CD4-positive, alpha-beta T cell treated with Interleukin-17A for 4 hours (primary cell): ENCODE data around the gene RTL1.

Source experiments
- DNase-seq: peaks from one replicate; pipeline ENCODE4 v3.0.0-alpha.2; 2020; ENCODE audit warnings: mixed read lengths

RTL1 gene

DNA sequence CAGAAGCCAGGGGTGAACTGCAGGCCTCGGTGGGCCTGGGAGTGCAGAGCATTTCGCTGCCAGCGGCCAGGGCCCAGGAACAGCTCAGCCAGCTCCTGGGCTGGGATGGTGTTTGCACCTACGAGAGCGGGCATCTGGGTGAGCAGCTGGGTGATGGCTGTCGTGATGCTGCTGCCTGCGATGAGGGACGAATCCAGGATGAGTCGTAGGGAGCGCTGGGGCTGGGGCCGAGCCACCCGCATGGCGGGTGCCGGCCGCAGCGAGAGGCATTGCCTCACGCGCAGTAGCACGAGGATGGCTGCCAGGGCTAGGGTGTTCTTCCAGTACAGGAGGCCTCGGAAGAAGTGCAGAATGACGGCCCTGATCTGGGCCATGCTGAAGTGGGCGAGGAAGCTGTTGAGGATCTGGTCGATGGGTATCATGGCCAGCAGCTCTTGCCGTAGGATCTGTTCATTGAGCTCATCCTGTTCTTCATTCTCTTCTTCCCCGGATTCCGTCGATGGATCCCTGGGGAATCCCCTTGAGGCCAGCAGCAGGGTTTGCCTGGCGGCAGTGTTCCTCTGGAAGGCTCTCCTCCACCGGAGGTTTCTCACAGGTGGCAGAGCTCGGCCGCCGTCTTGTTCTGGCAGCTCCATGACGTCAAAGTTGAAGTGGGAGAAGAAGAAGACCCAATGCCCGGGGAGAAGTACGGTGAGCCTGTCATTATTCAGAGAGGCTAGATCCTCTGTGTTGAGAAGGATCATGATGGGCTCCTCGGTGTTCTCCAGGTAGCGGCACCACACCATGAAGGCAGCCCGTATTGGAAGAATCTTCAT is 22.1 kb downstream of the RTL1 start:
- no peak for DNase-seq

DNA sequence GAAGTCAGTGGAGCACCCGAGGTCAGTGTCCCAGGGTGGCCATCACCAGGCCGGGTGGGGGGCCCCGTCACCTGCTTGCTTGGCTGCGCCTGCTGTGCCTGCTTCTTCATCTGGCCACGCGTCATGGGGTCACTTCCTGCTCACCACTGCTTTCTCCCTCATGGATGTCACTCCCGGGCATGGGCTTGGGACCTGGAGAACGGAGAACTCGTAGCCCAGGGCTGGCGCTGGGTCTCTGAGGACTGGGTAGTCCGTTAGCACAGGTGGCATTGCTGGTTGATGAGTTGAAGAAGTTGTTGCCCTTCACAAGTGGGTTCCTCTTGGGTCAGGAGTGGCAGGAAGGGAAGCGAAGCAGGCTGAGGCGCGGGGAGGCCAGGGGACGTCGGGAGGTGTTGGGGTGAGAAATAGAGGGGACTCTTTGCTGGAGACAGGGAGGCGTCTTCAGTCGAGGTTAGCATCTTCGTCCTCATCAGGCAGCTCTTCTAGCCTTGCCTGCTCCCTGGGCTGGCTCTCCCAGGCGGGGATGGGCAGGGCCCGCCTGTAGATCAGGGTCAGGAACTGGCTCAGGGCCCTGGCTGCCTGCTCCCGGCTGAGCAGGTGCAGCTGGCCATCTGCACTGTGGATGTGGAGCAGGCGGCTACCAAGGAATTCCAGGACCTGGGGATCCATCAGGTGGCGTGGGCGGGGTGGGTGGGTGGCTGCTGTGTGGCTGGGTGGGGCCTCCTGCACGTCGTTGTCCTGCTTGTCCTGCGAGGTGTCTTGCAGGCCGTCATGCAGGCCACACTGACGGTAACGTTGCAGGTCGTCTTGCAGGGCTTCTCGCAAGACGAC is 23.0 kb downstream of the RTL1 start:
- DNase-seq = no peak

DNA sequence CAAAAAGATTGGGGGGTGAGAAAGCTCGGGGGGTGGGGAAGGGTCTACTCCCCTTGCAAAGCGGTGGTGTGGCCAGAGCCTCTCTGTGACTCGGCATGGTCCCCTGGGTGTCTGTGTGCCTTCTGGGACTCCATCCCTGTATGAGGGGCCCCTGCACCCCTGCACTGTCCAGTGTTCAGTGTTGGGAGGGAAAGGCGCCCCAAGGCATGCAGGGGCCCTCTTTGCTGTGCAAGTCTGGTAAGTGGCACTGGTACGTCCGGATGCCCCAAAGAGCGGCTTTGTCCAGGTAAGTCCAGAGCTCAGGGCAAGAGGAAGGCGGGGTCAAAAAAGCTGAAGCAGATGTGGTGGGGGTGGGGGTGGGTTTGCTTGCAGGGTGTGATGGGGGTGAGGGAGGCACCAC is 23.7 kb downstream of the RTL1 start:
- no peak for DNase-seq

DNA sequence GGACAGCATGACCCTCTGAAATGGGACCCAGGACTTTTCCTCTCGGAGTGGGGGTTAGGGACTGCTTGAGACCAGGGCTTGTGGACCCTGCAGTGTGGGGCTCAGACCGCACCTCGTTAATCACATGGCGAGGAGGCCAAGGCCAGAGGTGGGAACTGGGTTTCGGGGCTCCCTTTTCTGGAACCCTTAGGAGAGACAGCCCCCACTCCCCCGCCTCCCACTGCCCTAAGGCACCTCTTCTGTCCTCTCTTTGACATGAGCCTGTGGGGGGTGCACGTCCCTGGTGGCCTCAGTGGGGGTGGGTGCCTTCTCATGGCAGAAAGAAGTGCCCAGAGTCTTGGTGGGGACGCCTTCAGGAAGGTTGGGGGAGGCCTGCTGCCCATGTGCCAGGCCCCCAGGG is 24.3 kb downstream of the RTL1 start:
- no peak for DNase-seq

DNA sequence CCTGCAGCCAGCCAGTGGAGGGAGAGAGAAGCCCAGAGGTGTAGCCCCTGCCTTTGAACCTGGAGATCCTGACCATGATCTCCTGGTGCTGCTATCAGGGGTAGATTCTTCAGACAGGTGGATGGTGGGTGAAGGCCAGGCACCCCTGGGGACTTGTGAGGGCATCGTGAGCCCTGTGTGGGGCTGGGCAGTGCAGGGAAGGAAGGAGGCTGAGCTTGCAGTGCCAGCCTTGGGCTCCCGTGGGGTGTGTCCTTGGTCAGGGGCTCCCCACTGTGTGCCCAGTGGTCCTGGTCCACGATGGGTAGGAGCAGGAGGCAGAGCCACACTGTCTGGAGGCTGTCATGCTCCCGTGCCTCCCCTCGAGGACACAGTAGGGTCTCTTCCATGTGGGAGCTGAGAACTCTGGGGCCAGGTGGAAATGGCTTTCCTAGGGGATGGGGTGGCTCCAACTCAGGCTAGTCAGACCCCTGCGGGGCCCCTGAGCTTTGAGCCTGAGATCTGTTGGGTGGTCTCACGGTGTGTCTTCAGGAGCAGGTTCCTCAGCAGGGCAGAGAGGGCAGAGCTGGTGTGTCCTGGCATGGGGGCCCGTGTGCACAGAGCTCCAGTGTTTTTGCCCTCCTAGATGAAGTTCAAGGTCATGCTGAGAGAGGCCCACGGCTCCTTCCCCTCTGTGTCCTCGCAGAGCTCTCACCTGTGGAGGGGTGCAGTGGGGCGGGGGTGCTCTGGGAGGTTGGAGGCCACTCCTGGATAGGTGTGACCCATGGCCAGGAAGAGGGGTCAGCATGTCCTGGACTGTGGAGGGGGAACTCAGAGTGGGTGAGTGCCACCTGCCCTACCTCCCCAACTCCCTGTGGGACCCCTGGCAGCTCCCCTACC is 25.0 kb downstream of the RTL1 start:
- no peak for DNase-seq

DNA sequence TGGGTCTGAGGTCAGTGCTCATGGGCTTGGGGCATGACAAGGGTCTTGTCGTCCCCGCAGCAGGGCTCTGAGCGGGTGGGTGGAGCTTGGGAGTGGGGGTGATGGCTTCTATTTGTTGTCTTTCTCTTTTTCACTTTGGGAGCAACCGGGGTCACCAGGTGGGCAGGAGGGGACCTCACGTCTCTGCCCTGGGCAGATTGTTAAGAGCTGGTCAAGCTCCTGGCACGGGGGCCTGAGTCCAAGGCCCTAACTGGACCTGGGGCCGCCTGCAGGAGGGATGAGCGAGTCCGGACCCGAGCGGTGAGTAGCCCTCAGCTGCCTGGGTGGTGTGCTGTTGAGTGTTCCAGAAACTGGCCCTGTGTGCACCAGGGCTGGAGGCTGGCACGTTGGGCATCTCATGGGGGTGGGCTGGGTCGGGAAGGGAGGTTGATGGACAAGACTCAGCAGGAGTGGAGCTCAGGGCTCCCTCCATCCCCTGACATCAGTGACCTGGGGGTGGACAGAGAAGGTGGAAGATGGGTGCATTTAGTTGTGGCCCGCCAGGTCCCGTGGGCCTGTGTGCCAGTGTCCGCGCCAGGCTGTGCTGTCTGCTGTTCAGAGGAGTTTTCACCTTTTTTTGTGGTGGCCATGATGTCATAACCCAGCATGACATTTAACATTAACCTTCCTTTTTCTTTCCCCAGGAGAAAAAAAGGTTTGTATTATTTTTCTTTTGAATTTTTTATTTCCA is 27.5 kb downstream of the RTL1 start:
- no peak for DNase-seq

DNA sequence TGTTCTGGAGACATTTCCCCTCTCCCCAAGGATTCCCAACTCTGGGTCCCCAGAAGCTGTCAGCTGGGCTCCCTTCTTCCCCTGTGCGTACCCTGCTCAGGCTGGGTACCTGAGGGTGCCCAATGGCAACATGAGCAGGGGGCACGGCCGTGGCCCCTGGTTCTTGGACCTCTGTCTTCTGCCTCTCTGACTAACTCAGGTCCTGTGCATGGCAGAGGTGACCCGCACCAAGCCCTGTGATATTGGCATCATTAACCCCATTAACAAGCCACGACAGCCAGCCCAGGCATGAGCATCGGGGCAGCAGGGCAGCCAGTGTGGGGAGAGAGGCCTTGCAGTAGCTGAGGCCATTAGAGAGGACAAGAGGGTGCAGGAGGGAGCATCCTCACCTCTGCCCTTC is 28.4 kb downstream of the RTL1 start:
- no peak for DNase-seq

DNA sequence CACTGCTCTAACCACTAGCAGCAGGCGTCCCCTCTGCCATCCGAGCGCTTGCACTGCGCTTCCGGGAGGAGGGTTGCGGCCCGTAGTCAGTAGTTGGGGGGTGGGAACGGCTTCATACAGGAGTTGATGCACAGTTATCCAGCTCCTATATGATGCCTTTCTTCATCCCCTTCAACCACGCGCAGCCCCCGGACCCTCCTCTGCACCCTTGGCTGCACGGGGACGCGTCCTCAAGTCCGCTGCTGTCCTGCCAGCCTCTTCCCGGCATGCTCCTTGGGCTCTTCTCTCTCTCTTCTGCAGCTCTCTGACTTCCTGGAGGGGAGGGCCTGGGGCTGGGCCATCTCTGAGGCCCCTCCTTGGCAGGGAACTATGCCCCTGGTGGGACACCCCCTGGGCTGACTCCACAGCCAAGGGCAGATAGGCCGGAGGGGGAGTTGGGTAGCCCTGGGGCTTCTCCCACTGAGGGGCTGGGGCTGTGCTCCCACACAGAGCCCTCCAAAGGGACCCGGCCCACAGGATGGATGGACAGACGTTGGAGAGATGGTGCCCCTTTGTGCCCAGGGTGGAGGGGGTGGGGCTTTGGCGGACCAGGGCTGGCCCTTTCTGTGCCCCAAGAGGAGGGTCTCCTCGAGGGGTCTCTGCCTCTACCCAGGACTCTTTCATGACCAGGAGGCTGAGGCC is 29.0 kb downstream of the RTL1 start:
- no peak for DNase-seq

DNA sequence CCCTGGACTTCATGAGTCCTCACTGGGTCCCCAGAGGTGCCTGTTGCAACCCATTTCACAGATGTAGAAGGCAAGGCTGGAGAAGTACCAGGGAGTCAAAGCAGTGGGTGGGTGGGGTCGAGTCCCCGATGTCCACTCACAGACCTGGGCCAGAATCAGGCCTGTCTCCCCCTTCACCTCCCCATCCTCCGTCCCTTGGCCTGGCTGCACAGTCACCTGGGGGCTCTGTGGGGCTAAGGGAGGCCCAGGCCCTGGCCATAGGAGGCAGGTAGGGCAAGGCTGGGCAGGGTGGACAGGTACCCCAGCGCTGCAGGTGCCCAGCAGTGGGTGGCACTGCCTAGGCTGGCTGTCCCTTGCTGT is 29.5 kb downstream of the RTL1 start:
- DNase-seq = no peak

DNA sequence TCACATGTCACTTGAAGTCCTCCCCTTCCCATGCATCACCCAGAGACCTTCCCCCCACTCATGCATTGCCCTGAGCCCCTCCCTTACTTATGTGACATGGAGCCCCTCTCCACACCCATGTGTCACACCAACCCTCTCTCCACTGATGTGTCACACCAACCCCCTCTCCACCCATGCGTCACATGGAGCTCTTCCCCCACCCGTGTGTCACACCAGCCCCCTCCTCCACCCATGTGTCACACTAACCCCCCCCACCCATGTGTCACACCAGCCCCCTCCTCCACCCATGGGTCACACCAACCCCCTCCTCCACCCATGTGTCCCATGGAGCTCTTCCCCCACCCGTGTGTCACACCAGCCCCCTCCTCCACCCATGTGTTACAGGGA is 30.4 kb downstream of the RTL1 start:
- DNase-seq = no peak

DNA sequence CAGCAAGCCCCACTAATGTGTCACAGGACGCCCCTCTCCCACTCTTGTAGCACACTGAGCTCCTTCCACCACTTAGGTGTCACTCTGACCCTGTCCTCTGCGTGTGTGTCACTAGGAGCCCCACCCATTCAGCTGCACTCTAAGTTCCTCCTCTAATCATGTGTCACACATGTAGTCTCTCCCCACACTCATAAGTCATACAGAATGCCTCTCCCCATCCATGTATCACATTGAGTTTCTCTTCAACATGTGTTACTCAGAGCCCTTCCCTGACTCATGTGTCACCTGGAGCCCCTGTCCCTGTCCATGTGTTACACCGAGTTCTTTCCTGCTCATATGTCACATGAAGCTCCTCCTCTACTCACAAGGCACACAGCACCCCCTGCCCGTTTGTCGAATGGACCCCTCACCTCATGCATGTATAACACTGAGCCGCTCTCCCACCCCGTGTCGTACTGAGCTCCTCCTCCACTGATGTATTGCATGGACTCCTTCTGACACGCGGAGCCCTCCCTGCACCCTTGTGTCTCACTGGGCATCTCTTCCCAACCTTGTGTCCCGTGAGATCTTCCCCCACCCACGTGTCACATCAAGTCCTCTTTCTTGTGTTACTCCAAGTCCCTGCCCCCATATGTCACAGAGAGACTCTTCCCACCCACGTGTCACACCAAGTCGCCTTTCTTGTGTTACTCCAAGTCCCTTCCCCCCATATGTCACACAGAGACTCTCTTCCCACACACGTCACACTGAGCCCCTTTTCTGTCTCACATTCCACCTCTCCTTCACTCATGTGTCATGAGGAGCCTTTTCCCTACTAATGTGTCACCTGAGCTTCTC is 31.0 kb downstream of the RTL1 start:
- DNase-seq = no peak

DNA sequence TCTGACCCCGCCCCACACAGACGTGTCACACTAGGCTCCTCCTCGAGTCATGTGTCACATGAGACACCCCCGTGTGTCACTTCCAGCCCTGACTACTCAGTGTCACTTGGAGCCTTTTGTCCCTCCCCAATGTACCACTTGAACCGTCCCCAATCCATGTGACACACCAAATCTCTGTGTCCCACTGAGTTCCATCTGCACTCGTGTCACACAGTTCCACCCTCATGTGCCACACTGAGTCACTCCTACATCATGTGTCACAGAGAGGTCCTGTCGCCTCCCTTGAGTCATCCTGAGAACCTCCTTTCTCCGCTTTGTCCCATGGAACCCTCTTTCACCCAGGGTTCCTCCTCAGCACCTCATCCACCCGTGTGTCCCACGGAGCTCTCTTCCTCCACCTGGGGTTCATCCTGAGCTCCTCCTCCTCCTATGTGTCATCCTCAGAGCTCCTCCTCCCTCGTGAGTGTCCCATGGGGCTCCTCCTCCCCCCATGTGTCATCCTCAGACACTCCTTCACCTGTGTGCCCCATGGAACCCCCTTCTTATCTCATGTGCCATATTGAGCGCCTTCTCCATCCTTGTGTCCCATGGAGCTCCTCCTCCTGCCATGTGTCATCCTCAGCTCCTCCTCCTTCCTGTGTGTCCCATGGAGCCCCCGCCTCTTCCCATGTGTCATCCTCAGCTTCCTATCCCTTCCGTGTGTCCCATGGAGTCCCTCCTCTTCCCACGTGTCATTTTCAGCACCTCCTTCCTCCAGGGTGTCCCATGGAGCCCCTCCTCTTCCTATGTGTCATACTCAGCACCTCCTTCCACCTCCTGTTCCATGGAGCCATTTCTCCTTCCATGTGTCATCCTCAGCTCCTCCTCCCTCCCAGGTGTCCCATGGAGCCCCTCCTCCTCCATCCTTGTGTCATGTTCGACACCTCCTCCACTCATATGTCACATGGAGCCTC is 32.0 kb downstream of the RTL1 start:
- no peak for DNase-seq

DNA sequence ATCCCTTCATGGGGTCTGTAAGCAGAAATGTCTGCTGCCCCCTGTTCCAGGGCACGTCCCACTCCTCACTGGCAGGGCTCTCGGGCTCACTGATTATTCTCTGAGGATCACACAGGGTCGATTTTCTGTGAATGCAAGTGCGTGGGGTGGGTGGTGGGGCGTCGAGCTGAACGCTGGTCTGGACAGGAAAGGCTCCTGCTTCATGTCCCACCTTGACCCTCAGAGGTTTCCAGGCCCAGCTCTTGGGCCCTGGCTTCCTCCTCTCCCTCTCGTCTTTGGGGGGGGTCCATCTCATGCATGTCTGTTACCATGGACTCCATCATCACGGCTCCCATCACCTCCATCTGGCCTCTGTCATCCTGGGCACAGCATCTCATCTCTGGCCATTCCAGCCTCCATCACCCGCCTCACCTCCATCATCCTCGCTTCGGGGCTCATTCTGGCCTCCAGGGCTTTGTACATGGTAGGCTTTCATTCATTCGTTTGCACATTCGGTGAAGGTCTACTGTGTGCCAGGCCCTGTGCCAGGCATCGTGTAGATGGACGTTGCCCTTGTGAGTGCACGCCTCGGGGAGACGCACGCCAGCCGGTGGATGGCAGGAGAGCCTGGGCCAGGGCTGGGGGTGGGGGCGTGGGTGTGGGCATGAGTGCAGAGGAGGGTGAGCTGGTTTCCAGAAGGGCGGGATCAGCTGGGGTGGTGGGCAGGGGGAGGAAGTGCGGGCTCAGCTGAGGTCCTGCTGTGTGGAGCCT is 34.7 kb downstream of the RTL1 start:
- DNase-seq = no peak

DNA sequence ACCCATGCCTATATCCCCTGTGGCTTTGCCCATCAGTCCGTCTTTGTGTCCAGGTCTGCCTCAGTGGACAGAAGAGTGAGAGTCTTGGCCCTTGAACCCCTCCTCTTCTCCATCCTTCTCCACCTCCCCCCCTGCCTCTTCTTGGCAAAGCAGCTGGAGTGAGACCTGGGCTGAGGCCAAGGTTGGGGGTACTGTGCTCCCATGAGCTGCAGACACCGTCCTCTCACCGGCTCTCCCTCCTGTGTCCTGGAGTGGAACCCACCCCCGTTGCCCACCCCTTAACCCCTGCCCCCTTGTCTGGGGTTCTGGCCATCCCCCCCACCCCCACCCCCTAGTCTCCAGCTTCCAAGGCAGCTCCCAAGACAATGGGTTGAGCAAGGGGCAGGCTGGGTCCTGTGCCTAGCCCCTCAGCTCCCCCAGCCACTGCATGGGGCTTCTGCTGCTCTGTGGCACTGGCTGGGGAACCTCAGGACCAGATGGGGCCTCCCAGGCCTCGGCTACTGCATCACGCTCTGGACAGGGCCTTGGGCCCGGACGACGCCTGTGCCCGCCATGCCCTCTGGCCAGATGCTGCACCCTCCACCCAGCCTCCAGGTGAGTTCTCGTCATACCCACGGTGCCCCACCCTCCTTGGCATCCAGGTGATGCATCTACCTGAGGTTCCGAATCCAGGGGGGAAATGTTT is 35.7 kb downstream of the RTL1 start:
- no peak for DNase-seq

DNA sequence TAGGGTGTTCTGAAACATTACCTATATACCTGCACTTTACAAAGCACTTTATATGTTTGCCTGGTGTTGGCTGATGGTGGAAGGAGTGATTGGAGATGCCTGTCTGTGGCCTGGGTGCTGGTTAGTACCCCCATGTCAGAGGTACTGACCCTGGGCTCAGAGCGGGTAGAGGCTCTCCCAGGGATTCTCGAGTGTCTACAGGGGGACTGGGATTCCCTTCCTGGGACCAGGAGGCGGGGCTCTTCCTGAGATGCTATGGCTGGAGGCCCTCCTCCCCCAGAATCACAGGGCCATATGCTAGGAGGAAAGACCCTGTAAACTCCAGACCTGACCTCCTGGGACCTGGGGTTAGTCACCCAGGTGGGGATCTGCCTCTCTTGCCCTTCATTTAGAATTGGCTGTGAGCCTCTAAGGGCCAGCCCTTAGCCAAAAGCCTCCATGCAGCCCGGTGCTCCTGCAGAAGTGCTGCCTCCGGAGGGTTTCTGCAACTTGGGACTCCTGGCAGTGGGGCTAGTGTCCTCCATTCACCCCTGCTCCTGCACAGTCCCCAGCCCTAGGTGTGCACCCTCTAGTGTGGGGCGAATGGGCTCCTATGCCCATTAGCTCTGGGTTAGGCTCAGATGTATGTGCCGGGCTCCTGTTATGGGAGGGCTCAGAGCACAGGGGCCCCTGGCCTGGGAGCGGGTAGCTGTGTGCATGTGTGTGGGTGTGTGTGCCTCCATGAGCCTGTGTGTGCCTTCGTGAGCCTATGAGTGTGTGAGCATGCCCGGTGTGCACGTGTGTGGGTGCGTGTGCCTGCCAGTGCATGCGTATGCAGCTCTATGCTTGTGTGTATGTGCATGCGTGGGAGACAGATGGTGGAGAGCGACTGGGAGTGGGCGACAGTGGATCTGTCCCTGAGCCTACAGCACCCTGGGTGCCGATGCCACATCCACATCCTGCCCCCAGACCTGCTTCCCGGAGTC is 36.6 kb downstream of the RTL1 start:
- no peak for DNase-seq

DNA sequence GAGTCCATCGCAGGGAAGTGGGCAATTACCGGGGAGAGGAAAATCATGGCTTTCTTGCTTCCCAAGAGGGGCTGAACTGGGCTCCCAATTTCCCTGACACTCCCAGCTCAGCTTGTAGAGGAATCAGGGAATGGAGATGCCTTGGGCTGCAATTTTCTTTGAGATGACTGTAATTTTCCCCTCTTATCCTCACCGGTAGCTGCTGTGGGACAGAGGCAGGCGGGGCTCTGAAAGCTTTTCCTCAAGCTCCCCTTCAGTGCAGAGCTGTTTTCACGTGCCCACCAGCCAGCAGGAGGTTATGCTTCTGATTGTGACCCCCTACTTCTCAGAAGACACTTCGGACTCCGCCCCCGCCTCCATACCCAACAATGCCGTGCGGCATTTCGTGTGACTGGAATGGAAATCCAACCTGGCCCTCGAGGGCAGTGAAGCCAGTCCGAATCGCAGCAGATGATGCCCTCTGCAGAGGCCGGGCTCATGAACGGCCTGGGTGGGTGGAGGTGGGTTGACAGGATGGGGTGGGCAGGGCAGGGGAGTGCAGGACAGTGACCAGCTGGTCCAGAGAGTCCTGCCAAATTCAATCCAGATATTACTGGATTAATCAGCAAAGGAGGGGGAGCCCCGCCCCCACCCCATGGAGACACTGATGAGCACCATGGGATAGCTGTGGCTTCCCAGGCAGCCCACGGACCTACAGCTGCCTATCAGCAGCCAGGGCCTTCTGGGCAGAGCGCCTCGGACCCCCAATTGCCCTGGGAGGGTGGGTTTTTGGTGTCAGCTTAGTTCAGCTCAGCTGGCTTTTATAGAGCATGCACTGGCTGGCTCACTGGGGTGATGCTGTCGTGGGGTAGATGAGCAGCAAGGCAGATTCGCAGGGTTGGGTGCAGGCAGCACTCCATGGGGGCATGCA is 37.6 kb downstream of the RTL1 start:
- no peak for DNase-seq
